Measurements from ENCODE around the gene CLK4.

GRCh38 chr5:178582291-178582690, 44.6 kb downstream of the CLK4 start:
- no peak for TF ChIP-seq CTCF (IDR thresholded peaks at IDR 0.05)
- no peak for TF ChIP-seq POLR2A (IDR thresholded peaks at IDR 0.05)
